Activated naive CD4-positive, alpha-beta T cell treated with Interleukin-2 at 50 U/mL for 16 hours (primary cell): ENCODE data around the gene XPA.
"Not testable (repeated sequence)": the region's sequence is repeated elsewhere in the genome, so short reads cannot be mapped to it uniquely, and the experiment has no call there.

ENCODE experiments used
- DNase-seq: peaks from one replicate; pipeline ENCODE4 v3.0.0-alpha.2; 2020

Gene XPA

GRCh38 chr9:97696803-97697601, at the start of gene XPA:
XPA (minus strand) TSS chr9:97697340; CDS start chr9:97697292, 48 bp downstream.
- DNase-seq: peak; percentile 98

GRCh38 chr9:97744710-97745708, 47.9 kb upstream of the XPA start:
- DNase-seq: no peak

GRCh38 chr9:97744025-97744424, 46.9 kb upstream of the XPA start:
- DNase-seq: not testable (repeated sequence)

GRCh38 chr9:97742545-97742944, 45.4 kb upstream of the XPA start:
- DNase-seq: no peak

- no peak for DNase-seq
These were observed 44.8 kb upstream of the XPA start for GRCh38 chr9:97741947-97742346.

GRCh38 chr9:97740848-97741821, 44.0 kb upstream of the XPA start:
- peak; percentile 19 for DNase-seq

GRCh38 chr9:97737429-97737828, 40.3 kb upstream of the XPA start:
- no peak for DNase-seq

GRCh38 chr9:97735070-97735600, 38.0 kb upstream of the XPA start:
- DNase-seq: no peak

GRCh38 chr9:97726716-97727115, 29.6 kb upstream of the XPA start:
- DNase-seq: no peak

GRCh38 chr9:97723819-97724218, 26.7 kb upstream of the XPA start:
- no peak for DNase-seq

- DNase-seq: no peak
These were observed 25.2 kb upstream of the XPA start for GRCh38 chr9:97722331-97722730.

- no peak for DNase-seq
These were observed 24.3 kb upstream of the XPA start for GRCh38 chr9:97721396-97721795.

- no peak for DNase-seq
These were observed 20.7 kb upstream of the XPA start for GRCh38 chr9:97717866-97718265.

GRCh38 chr9:97714435-97714834, 17.3 kb upstream of the XPA start:
- no peak for DNase-seq

GRCh38 chr9:97711223-97711626, 14.1 kb upstream of the XPA start:
- DNase-seq: no peak

- peak; percentile 37 for DNase-seq
These were observed 13.4 kb upstream of the XPA start for GRCh38 chr9:97710356-97711222.

GRCh38 chr9:97706246-97706645, 9.1 kb upstream of the XPA start:
- DNase-seq: no peak

- DNase-seq: no peak
These were observed 8.3 kb upstream of the XPA start for GRCh38 chr9:97705354-97705950.

- DNase-seq: no peak
These were observed 7.7 kb upstream of the XPA start for GRCh38 chr9:97704851-97705250.

GRCh38 chr9:97704345-97704677, 7.2 kb upstream of the XPA start:
- no peak for DNase-seq
